GM18867 (cell line): ENCODE results near the gene MOB3B.
"Not testable (repeated sequence)": the region's sequence is repeated elsewhere in the genome, so short reads cannot be mapped to it uniquely, and the experiment has no call there.

Experiments
- ATAC-seq: cut with Tn5 transposase; IDR thresholded peaks from one replicate; pipeline ENCODE4 v1.9.1; 2021; ENCODE audit warnings: mild to moderate bottlenecking, moderate library complexity; ENCODE audit not compliant: unreplicated experiment

MOB3B gene

DNA sequence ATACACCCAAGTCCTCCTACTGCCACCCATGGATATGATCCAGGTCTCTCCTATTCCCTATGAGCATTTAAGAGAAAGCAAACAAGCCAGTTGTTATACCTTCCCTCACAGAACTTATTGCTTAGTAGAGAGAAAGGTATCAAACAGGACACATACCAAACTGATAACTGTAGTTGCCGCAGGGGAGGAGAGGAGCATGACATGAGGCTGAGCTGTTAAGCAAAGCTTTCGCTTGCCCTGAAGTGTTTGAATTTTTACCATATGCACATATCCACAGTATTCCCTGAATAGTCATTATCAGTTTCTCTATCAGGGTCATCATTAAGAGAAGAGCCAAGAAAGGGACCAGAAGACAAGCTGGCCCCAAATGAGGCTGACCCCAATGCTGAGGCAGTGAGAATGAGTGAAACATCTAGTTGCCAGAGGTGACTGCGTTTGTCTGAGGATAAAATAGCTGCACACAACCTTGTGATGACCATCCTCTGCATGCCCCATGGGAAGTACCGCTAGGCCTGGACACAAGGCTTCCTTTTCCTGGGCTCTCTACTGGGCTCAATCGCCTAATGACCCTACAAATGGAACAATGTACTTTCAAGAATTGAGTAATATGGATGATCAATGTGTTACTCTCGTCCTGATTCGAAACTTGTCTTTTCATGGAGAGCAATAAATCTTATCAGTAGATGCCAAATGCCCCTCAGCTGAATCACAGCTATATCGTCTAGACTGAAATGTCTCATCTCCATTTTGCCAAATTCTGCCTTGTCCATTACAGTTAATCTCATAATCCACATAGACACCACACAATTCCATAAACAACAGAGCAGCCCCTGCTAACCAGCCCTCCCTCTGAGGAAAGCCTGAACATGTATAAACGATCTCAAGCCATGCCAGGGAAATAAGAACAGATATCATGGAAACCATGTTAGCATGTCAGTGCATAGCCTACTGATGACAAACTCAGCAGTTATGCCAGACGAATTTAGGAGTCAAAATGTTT, 9.8 kb downstream of the MOB3B start:
- ATAC-seq: no peak

DNA sequence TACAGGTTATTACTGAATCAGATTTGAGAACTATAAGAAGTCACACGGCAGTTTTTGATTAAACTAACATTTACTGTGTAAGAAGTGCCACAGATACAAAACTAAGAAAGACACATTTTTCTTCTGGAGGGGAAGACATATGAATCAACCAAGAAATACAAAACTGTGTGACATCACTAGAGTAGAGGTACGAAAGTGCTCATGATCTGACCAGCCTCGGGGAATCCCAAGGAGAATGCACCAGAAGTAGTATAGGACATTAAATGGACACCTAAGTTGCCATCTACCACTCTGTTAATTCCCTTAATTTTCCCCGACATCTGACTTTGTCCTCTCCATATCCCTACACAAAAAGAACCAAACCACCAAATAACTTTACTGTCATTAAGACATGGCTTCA, 10.8 kb downstream of the MOB3B start:
- no peak for ATAC-seq

DNA sequence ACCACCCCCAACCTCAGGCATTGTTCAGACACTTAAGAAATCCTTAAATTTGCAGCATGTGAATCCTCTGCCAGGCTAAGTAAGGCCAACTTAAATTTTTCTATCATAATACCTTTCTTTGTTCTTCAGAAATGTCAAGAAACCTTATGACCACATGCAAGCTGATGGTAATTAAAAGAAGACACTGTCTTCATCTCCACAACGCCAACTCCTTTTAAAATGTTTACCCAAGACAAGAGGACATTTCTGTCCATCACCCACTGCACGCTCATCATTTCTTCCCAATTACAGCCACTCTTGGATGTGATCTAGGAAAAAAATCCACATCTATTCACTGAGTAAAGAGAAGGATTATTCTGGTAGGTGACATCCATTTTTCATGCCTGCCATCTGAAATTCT, 11.6 kb downstream of the MOB3B start:
- no peak for ATAC-seq

DNA sequence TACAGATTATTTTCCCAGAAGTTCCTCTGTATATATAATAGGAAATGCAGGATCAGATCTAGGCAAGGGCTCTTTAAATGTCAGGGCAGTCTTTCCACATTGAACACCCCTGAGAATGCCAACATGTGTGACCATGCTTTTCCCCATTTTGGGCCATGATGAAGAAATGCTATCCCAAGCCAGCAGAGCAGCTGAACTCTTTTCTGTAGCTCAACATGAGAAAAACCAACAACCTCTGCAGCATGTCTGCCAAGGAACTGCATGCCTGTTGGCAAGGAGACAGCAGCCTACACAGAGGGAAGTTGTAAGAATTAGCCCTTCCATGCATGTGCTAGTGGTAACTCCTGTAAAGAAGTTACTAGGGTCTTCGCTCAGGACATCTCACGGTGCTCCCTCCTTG, 15.1 kb downstream of the MOB3B start:
- no peak for ATAC-seq

DNA sequence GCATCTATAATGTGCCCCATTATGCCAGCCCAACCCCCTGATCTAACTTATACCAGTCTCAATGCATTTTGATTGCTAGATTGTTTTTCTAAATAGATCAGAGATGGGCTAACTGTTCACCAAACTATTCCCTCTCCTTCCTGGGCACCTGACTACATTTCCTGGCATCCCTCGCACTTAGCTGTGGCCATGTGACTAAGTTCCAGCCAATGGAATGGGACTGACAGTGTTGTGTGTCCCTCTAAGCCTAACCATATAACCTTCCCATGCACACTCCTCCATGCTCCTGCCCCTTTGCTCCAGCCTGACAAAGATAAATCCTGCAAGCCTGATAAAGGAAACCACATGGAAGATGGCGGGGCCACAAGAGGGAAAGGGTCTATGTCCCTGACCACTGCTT, 17.8 kb downstream of the MOB3B start:
- ATAC-seq: no peak

DNA sequence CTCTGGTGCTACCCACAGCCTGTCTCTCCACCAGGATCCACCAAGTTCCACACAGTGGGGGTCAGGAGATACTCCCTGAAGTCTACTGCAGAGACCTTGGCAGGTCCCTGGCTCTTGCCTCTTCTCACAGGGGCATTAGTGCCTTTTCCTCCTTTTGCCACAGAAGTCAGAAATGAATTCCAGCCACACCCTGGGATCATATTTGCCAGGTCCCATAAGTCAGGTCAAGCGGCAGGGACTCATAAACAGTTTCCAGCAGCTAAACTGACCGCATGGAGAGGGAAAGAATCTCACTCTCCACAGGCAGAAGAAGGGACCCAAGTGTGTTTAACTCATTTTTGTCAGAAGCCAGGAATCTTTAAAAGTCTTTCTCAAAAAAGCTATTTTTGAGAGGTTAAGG, 18.8 kb downstream of the MOB3B start:
- no peak for ATAC-seq

- ATAC-seq: no peak
Measured at GRCh38 chr9:27506981-27507380, 22.6 kb downstream of the MOB3B start.

DNA sequence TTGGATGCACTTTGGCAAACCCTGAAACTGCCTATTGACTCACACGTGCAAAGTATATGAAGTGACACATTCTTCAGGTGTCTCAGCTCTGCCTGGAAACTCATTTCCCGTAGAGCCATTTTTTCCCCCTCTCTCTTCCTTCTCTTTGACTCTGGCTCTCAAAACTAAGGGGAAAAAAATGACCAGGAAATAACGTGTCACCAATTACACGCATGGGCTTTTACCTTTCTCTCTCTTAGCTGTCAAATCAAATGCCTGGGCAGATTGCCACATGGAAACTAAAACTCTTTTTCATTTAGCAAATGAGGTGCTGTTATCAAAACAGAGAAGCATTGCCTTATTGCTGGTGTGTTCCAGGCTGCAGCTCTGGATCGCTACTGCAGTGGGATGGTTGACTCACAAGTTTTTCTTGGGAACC, 23.9 kb downstream of the MOB3B start:
- no peak for ATAC-seq

DNA sequence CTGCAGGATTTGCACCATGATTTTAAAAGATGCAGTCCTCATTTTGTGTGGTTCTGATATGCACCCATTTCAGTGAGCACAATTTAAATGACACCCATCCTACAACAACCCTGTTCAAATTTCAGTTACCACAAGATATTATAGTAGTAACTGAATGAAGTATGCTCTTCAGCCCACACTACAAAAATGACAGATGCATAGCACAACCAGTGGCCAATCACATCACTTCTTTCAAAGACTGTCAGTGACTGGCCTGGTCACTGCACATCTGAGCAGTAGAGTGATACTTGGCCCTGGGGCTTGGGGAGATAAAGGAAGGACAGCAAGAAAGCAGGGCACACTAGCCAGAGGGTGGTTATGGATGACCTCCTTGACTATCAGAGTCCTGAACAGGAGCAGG, 25.4 kb downstream of the MOB3B start:
- no peak for ATAC-seq

DNA sequence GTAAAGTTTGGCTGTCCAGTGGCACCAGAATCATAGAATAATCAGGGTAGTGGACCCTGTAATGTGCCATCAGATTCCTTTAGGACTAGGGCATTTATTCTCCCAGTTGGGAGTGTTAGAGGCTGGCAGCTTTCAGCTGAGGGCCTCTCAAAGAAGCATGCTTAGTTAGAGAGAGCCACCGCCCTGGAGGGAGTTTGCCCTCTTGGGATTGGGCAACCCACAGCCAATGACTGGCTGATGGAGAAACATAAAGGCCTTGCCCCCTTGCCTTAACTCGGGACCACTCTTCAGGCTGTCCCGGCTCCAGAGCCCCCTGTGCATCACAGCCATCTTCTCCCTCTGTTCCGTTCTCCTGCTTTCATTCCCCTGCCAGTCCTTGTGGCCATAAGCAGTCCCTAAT, 26.0 kb downstream of the MOB3B start:
- ATAC-seq: no peak

DNA sequence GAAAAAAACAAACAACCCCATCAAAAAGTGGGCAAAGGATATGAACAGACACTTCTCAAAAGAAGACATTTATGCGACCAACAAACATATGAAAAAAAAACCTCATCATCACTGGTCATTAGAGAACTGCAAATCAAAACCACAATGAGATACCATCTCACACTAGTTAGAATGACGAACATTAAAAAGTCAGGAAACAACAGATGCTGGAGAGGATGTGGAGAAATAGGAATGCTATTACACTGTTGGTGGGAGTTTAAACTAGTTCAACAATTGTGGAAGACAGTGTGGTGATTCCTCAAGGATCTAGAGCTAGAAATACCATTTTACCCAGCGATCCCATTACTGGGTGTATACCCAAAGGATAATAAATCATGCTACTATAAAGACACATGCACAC, 28.7 kb downstream of the MOB3B start:
- not testable (repeated sequence) for ATAC-seq

- ATAC-seq: peak; percentile 55
Measured at GRCh38 chr9:27499451-27499850, 30.2 kb downstream of the MOB3B start.

- no peak for ATAC-seq
Measured at GRCh38 chr9:27497883-27498417, 31.7 kb downstream of the MOB3B start.

DNA sequence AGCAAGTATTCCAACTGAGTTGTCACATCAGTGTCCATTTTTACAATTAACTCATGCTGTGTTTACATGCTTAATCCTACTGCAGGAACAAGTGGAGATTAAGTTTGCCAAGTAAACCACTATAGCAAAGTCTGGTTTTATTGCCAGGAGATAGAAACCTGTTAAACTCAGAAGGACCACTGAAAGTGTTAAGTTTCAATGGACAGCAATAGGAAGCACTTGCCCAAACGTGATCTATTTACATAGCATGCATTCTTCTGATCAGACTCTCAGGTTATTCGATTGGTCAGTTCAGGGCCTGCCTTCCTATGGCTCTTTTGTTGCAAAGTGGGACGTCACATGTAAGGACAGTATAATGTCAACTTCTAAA, 33.5 kb downstream of the MOB3B start:
- no peak for ATAC-seq

- no peak for ATAC-seq
Measured at GRCh38 chr9:27495480-27496134, 34.0 kb downstream of the MOB3B start.

GRCh38 chr9:27491154-27491553, 38.5 kb downstream of the MOB3B start:
- no peak for ATAC-seq

DNA sequence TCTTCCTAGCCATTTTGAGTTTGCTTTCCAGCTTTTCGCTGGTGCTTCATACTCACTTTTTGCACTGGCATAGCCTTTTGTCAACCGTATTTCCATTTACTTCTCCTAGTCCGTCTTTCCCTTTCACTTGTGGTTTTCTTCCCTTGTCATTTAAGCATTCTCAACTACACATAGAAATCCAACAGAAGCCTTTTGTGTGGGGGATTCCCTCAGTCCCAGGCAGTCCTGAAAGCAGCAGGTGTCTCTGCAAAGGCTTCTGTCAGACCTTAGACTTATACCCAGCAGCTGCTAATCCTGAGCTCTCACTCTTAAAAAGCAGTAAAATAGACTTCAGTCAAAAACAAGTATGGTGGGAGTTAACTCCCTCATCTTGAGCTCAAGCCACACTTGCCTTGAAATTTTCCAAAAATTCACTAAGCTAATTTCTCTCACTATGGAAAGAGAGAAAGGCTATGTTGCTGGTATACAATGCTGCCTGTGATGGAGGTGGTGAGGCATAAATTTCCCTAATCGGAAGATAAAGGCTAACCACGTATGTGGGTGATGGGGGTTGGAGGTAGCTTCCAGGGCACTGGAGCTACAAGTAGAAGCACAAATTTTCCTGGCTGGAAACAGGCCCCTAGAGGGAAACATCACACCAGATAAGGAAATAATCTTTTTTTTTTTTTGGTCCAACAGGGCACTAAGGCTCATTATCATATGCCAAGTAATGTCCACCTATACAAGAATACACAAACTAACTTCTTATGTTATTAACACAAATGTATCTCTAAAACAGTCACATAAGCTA, 40.3 kb downstream of the MOB3B start:
- ATAC-seq: peak; percentile 57

GRCh38 chr9:27487927-27488326, 41.7 kb downstream of the MOB3B start:
- no peak for ATAC-seq

GRCh38 chr9:27487128-27487640, 42.4 kb downstream of the MOB3B start:
- ATAC-seq: no peak

DNA sequence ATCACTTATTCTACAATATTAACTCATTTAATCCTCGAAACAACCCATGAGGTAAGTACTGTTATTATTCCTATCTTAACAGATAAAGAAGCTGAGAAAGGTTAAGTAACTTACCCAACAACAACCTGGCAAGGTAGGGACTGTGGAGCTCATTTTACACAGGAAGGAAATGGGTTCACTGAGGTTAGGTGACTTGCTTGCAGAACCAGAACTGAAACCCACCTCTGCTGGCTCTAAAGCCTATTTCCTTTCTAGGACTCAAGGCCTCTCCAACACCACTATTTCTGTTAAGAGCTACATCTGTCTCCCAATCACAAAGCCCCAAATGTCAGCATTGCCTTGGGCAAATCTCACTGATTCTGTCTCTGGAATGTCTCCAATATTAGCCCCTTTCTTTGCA, 44.5 kb downstream of the MOB3B start:
- ATAC-seq: peak; percentile 94

DNA sequence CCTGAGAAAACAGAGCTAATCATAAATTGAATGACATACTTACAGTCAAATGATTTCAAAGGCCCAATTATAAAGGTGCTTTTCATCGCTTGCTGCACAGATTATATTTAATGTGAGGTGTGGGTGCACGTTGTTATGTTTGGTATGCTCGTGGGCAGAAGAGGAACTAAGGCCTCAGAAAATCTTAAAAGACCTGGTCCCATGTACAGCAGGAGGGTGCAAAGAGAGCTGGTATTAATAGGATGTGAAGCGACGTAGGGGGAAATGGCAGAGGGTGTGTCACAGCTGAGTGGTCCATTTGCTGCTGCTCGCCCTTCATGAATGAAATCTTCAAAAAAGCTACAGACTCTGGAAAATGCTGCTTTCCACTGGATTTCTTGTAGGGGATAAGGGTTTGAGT, 46.0 kb downstream of the MOB3B start:
- no peak for ATAC-seq
